Measurements from ENCODE around the gene CABP4. TPM values are rescaled to one million over a fixed set of nuclear protein-coding genes. Genes with fewer than 3 reads are reported as not detected.

Gene CABP4
- total RNA-seq, 1 experiment from 2014 or later: not detected

- no TSS peak for BruUV-seq (replicated peaks)
- no peaks in the 10 kb centered on the region for H3K27me3 Mint-ChIP-seq (ENCODE audit: insufficient read depth, unreplicated experiment)
- peaks cover 46% of the 10 kb centered on the region for H3K36me3 Mint-ChIP-seq (ENCODE audit: insufficient read depth, unreplicated experiment)
- H3K4me3 Mint-ChIP-seq (ENCODE audit: unreplicated experiment): peak within 1 kb of the TSS; percentile 93
- DNase-seq: peak; percentile 100
- Histone ChIP-seq H3K36me3 (ENCODE audit: control insufficient read depth, insufficient read depth, low read length) (peaks cover 6% of the 10 kb centered on the region), H3K9me3 (no peaks in the 10 kb centered on the region), H3K27me3 (replicated peaks; ENCODE audit: control insufficient read depth, insufficient read depth, low read length) (no peaks in the 10 kb centered on the region), H3K4me3 (ENCODE audit: low read depth, low read length) (peak within 1 kb of the TSS; percentile 74), H3K4me1 (peaks cover 4% of the 10 kb centered on the region; the same call in 1 of the 2 replicates)
- POLR2A ChIA-PET: interaction anchor here (0.6 to 1.8 kb wide), 4 partner anchors 11 to 572 kb away, joined by 4 to 9 read pairs (median 6); partner anchors contain the start of genes CORO1B and PPP1CA
- intact Hi-C loops (cut with micrococcal nuclease; ENCODE audit: unreplicated experiment): loop anchor here (1.0 to 2.0 kb wide), 4 partner anchors 15 to 55 kb away; partner anchors contain the start of genes AIP, CORO1B, PPP1CA and TMEM134
- no peak for TF ChIP-seq CTCF (IDR thresholded peaks at IDR 0.05; ENCODE audit: insufficient read depth in 1 of 2, low read depth in 1 of 2, low read length in 1 of 2, severe bottlenecking in 1 of 2, unreplicated experiment in 1 of 2)
- no peaks in the 10 kb centered on the region for H3K9me3 Mint-ChIP-seq (ENCODE audit: unreplicated experiment)
- CTCF ChIA-PET: interaction anchor here (1.3 to 1.6 kb wide), 2 partner anchors 27 to 46 kb away, joined by 4 to 9 read pairs; partner anchors contain the start of gene PPP1CA
- H3K4me1 Mint-ChIP-seq (ENCODE audit: low read depth, unreplicated experiment): no peaks in the 10 kb centered on the region
- H3K27ac Mint-ChIP-seq (ENCODE audit: unreplicated experiment): peak within 1 kb of the TSS; percentile 96
Measured at GRCh38 chr11:67428052-67429001, 26.8 kb upstream of the CABP4 start, which contains the start of gene RPS6KB2. TSS of gene RPS6KB2 (plus strand) at chr11:67428494. CDS start at chr11:67428546, 52 bp downstream.

- ChIA-PET CTCF (interaction anchor here (1.3 to 1.6 kb wide), 2 partner anchors 28 to 47 kb away, joined by 4 to 9 read pairs; partner anchors contain the start of gene PPP1CA), POLR2A (interaction anchor here (0.6 to 1.8 kb wide), 5 partner anchors 10 to 573 kb away, joined by 3 to 9 read pairs (median 4); partner anchors contain the start of genes CORO1B and PPP1CA)
- DNase-seq: no peak
- no peak for TF ChIP-seq CTCF (IDR thresholded peaks at IDR 0.05; ENCODE audit: insufficient read depth in 1 of 2, low read depth in 1 of 2, low read length in 1 of 2, severe bottlenecking in 1 of 2, unreplicated experiment in 1 of 2)
- no peaks in the 10 kb centered on the region for H3K4me1 Mint-ChIP-seq (ENCODE audit: low read depth, unreplicated experiment)
- BruUV-seq (replicated peaks): TSS peak; percentile 53
- H3K36me3 Mint-ChIP-seq (ENCODE audit: insufficient read depth, unreplicated experiment): peaks cover 49% of the 10 kb centered on the region
- Histone ChIP-seq H3K36me3 (ENCODE audit: control insufficient read depth, insufficient read depth, low read length) (peaks cover 9% of the 10 kb centered on the region), H3K27me3 (replicated peaks; ENCODE audit: control insufficient read depth, insufficient read depth, low read length) (no peaks in the 10 kb centered on the region), H3K4me1 (peaks cover 4% of the 10 kb centered on the region; the same call in 1 of the 2 replicates), H3K4me3 (ENCODE audit: low read depth, low read length) (peak overlapping the region; percentile 74), H3K9me3 (no peaks in the 10 kb centered on the region)
- H3K9me3 Mint-ChIP-seq (ENCODE audit: unreplicated experiment): no peaks in the 10 kb centered on the region
- peak overlapping the region; percentile 93 for H3K4me3 Mint-ChIP-seq (ENCODE audit: unreplicated experiment)
- H3K27ac Mint-ChIP-seq (ENCODE audit: unreplicated experiment): peak overlapping the region; percentile 96
- intact Hi-C loops (cut with micrococcal nuclease; ENCODE audit: unreplicated experiment): loop anchor here (2.0 kb wide), 1 partner anchor 28 kb away; the partner anchor contains the start of gene PPP1CA
- H3K27me3 Mint-ChIP-seq (ENCODE audit: insufficient read depth, unreplicated experiment): no peaks in the 10 kb centered on the region
Measured at GRCh38 chr11:67429038-67429668, 26.0 kb upstream of the CABP4 start.

DNA sequence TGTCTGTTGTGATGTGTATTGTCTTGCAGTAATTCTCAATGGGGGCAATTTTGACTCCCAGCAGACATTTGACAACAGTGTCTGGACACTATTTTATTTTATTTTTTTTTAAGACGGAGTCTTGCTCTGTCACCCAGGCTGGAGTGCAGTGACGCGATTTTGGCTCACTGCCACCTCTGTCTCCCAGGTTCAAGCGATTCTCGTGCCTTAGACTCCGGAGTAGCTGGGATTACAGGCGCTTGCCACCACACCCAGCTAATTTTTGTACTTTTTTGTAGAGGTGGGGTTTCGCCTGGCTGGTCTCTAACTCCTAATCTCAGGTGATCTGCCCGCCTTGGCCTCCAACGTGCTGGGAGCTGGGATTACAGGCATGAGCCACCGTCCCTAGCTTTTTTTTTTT is 25.4 kb upstream of the CABP4 start:
- Mint-ChIP-seq H3K4me3 (ENCODE audit: unreplicated experiment) (peak overlapping the region; percentile 35), H3K27ac (ENCODE audit: unreplicated experiment) (no peak overlapping the region), H3K27me3 (ENCODE audit: insufficient read depth, unreplicated experiment) (no peaks in the 10 kb centered on the region), H3K4me1 (ENCODE audit: low read depth, unreplicated experiment) (no peaks in the 10 kb centered on the region), H3K9me3 (ENCODE audit: unreplicated experiment) (no peaks in the 10 kb centered on the region), H3K36me3 (ENCODE audit: insufficient read depth, unreplicated experiment) (peaks cover 53% of the 10 kb centered on the region)
- intact Hi-C loops (cut with micrococcal nuclease; ENCODE audit: unreplicated experiment): loop anchor here (2.0 kb wide), 1 partner anchor 29 kb away; the partner anchor contains the start of gene PPP1CA
- Histone ChIP-seq H3K36me3 (ENCODE audit: control insufficient read depth, insufficient read depth, low read length) (peaks cover 13% of the 10 kb centered on the region), H3K27me3 (replicated peaks; ENCODE audit: control insufficient read depth, insufficient read depth, low read length) (no peaks in the 10 kb centered on the region), H3K9me3 (no peaks in the 10 kb centered on the region), H3K4me3 (ENCODE audit: low read depth, low read length) (no peak overlapping the region; the same call in 1 of the 2 replicates), H3K4me1 (peaks cover 4% of the 10 kb centered on the region; the same call in 1 of the 2 replicates)
- CTCF ChIA-PET: no interaction called here
- BruUV-seq (replicated peaks): no TSS peak
- POLR2A ChIA-PET: interaction anchor here (0.6 kb wide), 1 partner anchor 38 kb away, joined by 3 read pairs; no protein-coding TSS in a partner anchor
- no peak for DNase-seq
- no peak for TF ChIP-seq CTCF (IDR thresholded peaks at IDR 0.05; ENCODE audit: insufficient read depth in 1 of 2, low read depth in 1 of 2, low read length in 1 of 2, severe bottlenecking in 1 of 2, unreplicated experiment in 1 of 2)
